B cell (primary cell): Measurements from ENCODE around the gene FIGNL2. TPM values are rescaled to one million over a fixed set of nuclear protein-coding genes. Genes with fewer than 3 reads are reported as not detected.

ENCODE experiments used
- ATAC-seq: fragments of 200-7000 bp; cut with Tn5 transposase; one replicate; pipeline ENCODE4 v1.10.0; 2021; ENCODE audit warnings: low read depth, mild to moderate bottlenecking, moderate number of reproducible peaks, moderate library complexity
- CTCF ChIA-PET: fragments of 350-600 bp; sonication (Branson Sonifier 250); formaldehyde crosslinking; loops from one replicate; lab custom pipeline; 2021; ENCODE audit warnings: antibody characterized with exemption, inconsistent platforms; lab: Charles Lee
- POLR2A ChIA-PET: fragments of 350-600 bp; sonication (Branson Sonifier 250); formaldehyde crosslinking; loops from one replicate; lab custom pipeline; 2021; ENCODE audit warnings: antibody characterized with exemption; lab: Charles Lee
- DNase-seq: peaks from one replicate; pipeline ENCODE4 v3.0.0; 2013
- H2AFZ ChIP-seq: 2 replicates; pipeline ENCODE4 v1.6.1; 2012; ENCODE audit warnings: mild to moderate bottlenecking, low read depth, low read length; ENCODE audit not compliant: insufficient read depth, poor library complexity, severe bottlenecking
- H3K27ac ChIP-seq, 2 donors: 1 replicate in 1 of 2; 2 replicates in 1 of 2; pipeline ENCODE4 v1.5.1; 2012 to 2013; ENCODE audit warnings: low read length in 2 of 2, mild to moderate bottlenecking in 2 of 2, moderate library complexity in 1 of 2
- H3K27me3 ChIP-seq, 4 experiments: fragments of 200-600 bp in 1 of 4; sonication (generic) in 1 of 4; replicated peaks in 1 of 4; 1 replicate in 2 of 4; 2 replicates in 2 of 4; pipeline versions ENCODE4 v1.6.1 to v1.7.0; 2013 to 2016; ENCODE audit warnings: low read length in 3 of 4, mild to moderate bottlenecking in 2 of 4, mixed read lengths in 1 of 4, moderate library complexity in 1 of 4; ENCODE audit not compliant: insufficient read depth in 4 of 4, control insufficient read depth in 3 of 4; ENCODE audit errors: control extremely low read depth in 1 of 4
- H3K36me3 ChIP-seq, 2 experiments: replicated peaks in 1 of 2; 1 replicate in 1 of 2; 2 replicates in 1 of 2; pipeline versions ENCODE4 v1.6.1 to v1.7.1; 2013; ENCODE audit warnings: low read length in 1 of 2; ENCODE audit not compliant: insufficient read depth in 2 of 2, control insufficient read depth in 1 of 2; ENCODE audit errors: control extremely low read depth in 1 of 2, extremely low read depth in 1 of 2
- H3K4me1 ChIP-seq, 2 donors: fragments of 200-600 bp in 1 of 2; sonication (generic) in 1 of 2; 1 replicate in 1 of 2; 2 replicates in 1 of 2; pipeline versions ENCODE4 v1.5.1 to v1.6.1; 2013 to 2017; ENCODE audit warnings: low read length in 2 of 2; ENCODE audit not compliant: control insufficient read depth in 2 of 2, insufficient read depth in 2 of 2
- H3K4me2 ChIP-seq: replicated peaks from 2 replicates; pipeline ENCODE3; 2012; ENCODE audit warnings: mild to moderate bottlenecking, low read depth, low read length; ENCODE audit not compliant: poor library complexity, severe bottlenecking
- H3K4me3 ChIP-seq, 5 experiments: fragments of 200-600 bp in 1 of 5; sonication (generic) in 1 of 5; 1 replicate in 3 of 5; 2 replicates in 2 of 5; pipeline versions ENCODE4 v1.5.1 to v1.7.0; 2011 to 2016; ENCODE audit warnings: low read length in 4 of 5, mild to moderate bottlenecking in 4 of 5, low read depth in 2 of 5, control low read depth in 1 of 5, moderate library complexity in 1 of 5; ENCODE audit not compliant: insufficient read depth in 1 of 5; ENCODE audit errors: control extremely low read depth in 1 of 5, extremely low read depth in 1 of 5
- H3K79me2 ChIP-seq: fragments of 200-600 bp; sonication (generic); one replicate; pipeline ENCODE4 v1.6.0; 2016; ENCODE audit warnings: low read length; ENCODE audit not compliant: control insufficient read depth, insufficient read depth
- H3K9ac ChIP-seq: fragments of 200-600 bp; sonication (generic); 2 replicates; pipeline ENCODE4 v1.6.1; 2017; ENCODE audit warnings: mild to moderate bottlenecking, low read length, moderate library complexity
- H3K9me3 ChIP-seq, 3 donors: one replicate each; pipeline versions ENCODE4 v1.6.1 to v1.7.1; 2013; ENCODE audit warnings: low read length in 2 of 3; ENCODE audit not compliant: control insufficient read depth in 2 of 3, insufficient read depth in 1 of 3; ENCODE audit errors: control extremely low read depth in 1 of 3
- H4K20me1 ChIP-seq: 2 replicates; pipeline ENCODE4 v1.6.0; 2012; ENCODE audit warnings: mild to moderate bottlenecking, low read length; ENCODE audit not compliant: insufficient read depth, control insufficient read depth, poor library complexity, severe bottlenecking
- H3K27ac Mint-ChIP-seq: one replicate; pipeline ENCODE4 v1.8.0; 2021; ENCODE audit warnings: mixed read lengths
- H3K27me3 Mint-ChIP-seq: one replicate; pipeline ENCODE4 v1.8.0; 2021; ENCODE audit warnings: mixed read lengths
- H3K4me1 Mint-ChIP-seq: one replicate; pipeline ENCODE4 v1.8.0; 2021; ENCODE audit warnings: mixed read lengths
- H3K4me3 Mint-ChIP-seq: one replicate; pipeline ENCODE4 v1.8.0; 2021; ENCODE audit warnings: mixed read lengths
- H3K9me3 Mint-ChIP-seq: one replicate; pipeline ENCODE4 v1.8.0; 2022; ENCODE audit warnings: mixed read lengths; ENCODE audit not compliant: insufficient read depth
- CTCF ChIP-seq: fragments of 200-600 bp; IDR thresholded peaks from one replicate; pipeline ENCODE4 v1.8.0; 2022; ENCODE audit warnings: antibody characterized with exemption, mild to moderate bottlenecking
- EZH2 ChIP-seq: IDR thresholded peaks from 2 replicates; pipeline ENCODE4 v1.6.1; 2012; ENCODE audit warnings: borderline replicate concordance, low read depth, mild to moderate bottlenecking, moderate library complexity, low read length; ENCODE audit not compliant: insufficient read depth, poor library complexity, severe bottlenecking
- WGBS: methylation state at CpG from one replicate; pipeline ENCODE4 v1.1.5; 2013; ENCODE audit warnings: missing lambda C conversion rate; ENCODE audit not compliant: insufficient coverage; 5-methylcytosine and 5-hydroxymethylcytosine counted together
- intact Hi-C: fragments of 100-400 bp; cut with micrococcal nuclease; formaldehyde crosslinking; loops from one replicate; pipeline ENCODE4 v1.10.0; 2022
- polyA plus RNA-seq: library from polyadenylated mRNA; depleted of rRNA; stranded (reverse); fragments of >200 nt; gene quantifications from 2 replicates; pipeline ENCODE4 v1.2.3, GENCODE V29; 2012
- total RNA-seq, 2 donors: library from RNA; stranded (reverse); fragments of 120-200 nt in 1 of 2; gene quantifications; 1 replicate in 1 of 2; 2 replicates in 1 of 2; pipeline versions ENCODE4 v1.2.3 to v1.2.4, GENCODE V29; 2013 to 2022

FIGNL2 gene
- total and polyA plus RNA-seq, 2 donors (not counting 1 experiment from before 2014, with no cell fraction given), result 0.16 to 0.79 TPM

GRCh38 chr12:51847643-51848325 is 734 bp downstream of the FIGNL2 start:
- Mint-ChIP-seq H3K27ac (no peak overlapping the region), H3K9me3 (no peaks in the 10 kb centered on the region), H3K4me1 (peaks cover 11% of the 10 kb centered on the region), H3K27me3 (peaks cover 58% of the 10 kb centered on the region), H3K4me3 (peak overlapping the region; percentile 59)
- H3K4me2 ChIP-seq, result peak overlapping the region; percentile 96
- H4K20me1 ChIP-seq, result no peaks in the 10 kb centered on the region
- no peak for ATAC-seq
- TF ChIP-seq CTCF, result no peak
- peak; percentile 41 for TF ChIP-seq EZH2
- intact Hi-C loops, result no loop called here
- peaks cover 22 to 29% of the 10 kb centered on the region in 2 donors for H3K4me1 ChIP-seq
- H2AFZ ChIP-seq, result peak overlapping the region; percentile 74
- peaks cover 0 to 69% (median 22%) of the 10 kb centered on the region in 4 experiments for H3K27me3 ChIP-seq
- H3K36me3 ChIP-seq, result no peaks in the 10 kb centered on the region
- H3K27ac ChIP-seq, result no peak overlapping the region
- peak overlapping the region; percentile 68 for H3K9ac ChIP-seq
- no peaks in the 10 kb centered on the region for H3K79me2 ChIP-seq
- H3K4me3 ChIP-seq, result peak overlapping the region in 3 of 5 experiments; percentile 21 to 63 (median 53)
- CTCF ChIA-PET, result no interaction called here
- peaks cover 0 to 12% (median 0%) of the 10 kb centered on the region in 3 donors for H3K9me3 ChIP-seq
- DNase-seq, result peak; percentile 47
- POLR2A ChIA-PET, result no interaction called here
- WGBS, result 2% methylated on average over 25 of the region's 40 CpGs

DNA sequence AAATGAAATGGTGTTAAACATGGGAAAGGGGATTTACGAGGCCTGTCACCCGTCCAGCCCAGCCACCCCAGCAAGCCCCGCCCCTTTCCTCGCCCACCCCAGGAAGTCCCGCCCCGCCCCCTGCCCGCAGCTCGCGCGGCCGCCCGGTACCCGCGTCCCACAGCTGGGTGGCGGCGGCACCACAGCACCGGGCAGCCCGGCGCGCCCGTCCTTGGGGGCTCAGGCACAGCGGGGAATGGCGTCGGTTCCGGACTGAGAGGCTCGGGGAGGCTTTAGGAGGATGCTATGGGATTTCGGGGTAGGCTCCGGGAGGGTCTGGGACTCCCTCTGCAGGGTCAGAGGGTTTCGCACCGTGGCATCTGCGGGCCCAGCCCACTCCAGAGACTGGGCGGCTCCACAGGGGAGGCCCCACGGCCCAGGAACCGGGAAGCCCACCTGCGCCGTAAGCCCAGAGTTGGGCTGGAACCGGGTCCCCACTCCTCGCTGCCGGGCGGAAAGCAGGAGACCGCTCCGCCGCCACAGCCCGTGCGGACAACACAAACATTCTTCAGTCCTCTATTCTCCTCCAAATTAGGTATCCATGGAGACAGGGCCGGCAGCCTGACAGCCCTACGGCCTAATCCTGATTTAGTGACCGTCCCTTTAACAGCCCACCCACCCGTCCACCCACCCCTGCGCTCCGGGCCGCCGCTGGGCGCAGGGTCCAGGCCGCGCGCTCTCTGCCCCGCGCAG is 1.4 kb downstream of the FIGNL2 start:
- Mint-ChIP-seq H3K4me3 (peak overlapping the region; percentile 82), H3K9me3 (no peaks in the 10 kb centered on the region), H3K27me3 (peaks cover 54% of the 10 kb centered on the region), H3K4me1 (peaks cover 11% of the 10 kb centered on the region), H3K27ac (no peak overlapping the region)
- Histone ChIP-seq H3K4me3 (peak overlapping the region in 4 of 5 experiments; percentile 41 to 63 (median 56)), H3K79me2 (no peaks in the 10 kb centered on the region), H3K4me2 (peak overlapping the region; percentile 96), H3K9me3 (peaks cover 0 to 12% (median 0%) of the 10 kb centered on the region in 3 donors), H3K4me1 (peaks cover 22 to 29% of the 10 kb centered on the region in 2 donors), H4K20me1 (no peaks in the 10 kb centered on the region), H3K9ac (peak overlapping the region; percentile 68), H2AFZ (peak overlapping the region; percentile 74), H3K27me3 (peaks cover 0 to 70% (median 21%) of the 10 kb centered on the region in 4 experiments), H3K27ac (no peak overlapping the region), H3K36me3 (no peaks in the 10 kb centered on the region)
- WGBS, result 3% methylated on average over 50 of the region's 59 CpGs
- DNase-seq (peak; percentile 69), ATAC-seq (peak; percentile 70)
- ChIA-PET POLR2A (no interaction called here), CTCF (no interaction called here)
- no peak for TF ChIP-seq CTCF
- TF ChIP-seq EZH2, result no peak
- intact Hi-C loops, result no loop called here
